Kidney capillary endothelial cell (primary cell): Measurements from ENCODE around the gene SRRD.
A peak's percentile ranks its signal among the peaks of the same experiment; 100 is the strongest.
"Not testable (repeated sequence)": the region's sequence is repeated elsewhere in the genome, so short reads cannot be mapped to it uniquely, and the experiment has no call there.

Experiments
- DNase-seq: peaks from one replicate; pipeline ENCODE4 v3.0.0-alpha.2; 2018; ENCODE audit warnings: low spot score

Gene SRRD, protein sequence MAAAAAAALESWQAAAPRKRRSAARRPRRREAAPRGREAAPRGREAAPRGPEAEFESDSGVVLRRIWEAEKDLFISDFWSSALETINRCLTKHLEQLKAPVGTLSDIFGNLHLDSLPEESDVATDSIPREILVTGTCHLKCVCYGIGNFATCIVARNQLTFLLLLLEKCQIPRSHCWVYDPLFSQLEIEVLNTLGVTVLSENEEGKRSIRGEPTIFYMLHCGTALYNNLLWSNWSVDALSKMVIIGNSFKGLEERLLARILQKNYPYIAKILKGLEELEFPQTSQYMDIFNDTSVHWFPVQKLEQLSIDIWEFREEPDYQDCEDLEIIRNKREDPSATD

DNA sequence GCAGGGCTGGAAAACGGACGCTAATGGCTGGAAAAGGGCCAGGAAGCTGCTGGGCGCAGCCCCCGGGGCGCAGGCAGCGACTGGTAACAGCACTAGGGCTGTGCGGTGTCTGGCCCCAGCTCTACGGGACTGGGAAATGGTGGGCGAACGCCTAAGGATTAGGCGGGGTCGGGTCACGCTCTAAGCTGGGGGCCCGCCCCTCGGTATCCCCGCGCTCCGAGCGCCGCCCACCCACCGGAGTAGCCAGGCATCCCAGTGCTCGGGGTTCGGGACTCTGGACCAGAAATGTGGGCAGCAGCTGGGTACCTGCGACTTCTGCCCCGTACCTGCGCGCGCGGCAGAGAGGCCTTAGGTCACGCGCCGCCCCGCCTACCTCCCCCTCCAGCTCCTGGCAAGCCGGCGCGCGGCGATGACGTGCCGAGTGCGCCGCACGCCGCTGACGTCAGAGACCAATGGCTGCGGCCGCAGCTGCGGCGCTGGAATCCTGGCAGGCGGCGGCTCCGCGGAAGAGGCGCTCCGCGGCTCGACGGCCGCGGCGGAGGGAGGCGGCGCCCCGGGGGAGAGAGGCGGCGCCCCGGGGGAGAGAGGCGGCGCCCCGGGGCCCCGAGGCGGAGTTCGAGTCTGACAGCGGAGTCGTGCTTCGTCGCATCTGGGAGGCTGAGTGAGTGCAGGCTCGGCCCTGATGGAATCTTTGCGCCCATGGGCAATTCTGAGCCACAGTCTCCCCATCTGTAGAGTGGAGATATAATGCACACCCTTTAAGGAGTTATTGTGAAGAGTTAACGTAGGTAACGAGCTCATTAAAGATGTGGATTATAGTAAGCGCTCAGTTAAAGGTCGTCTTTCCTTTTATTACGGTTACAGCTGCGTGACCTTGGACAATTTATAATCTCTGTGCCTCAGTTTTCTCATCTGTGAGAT, at the start of gene SRRD, which contains the start of gene HPS4:
Gene SRRD (plus strand): TSS at position 439 of the 921 bp plus-strand sequence. CDS start 14 bp downstream, at position 453.
Gene HPS4 (minus strand): TSS at position 345 of the 921 bp plus-strand sequence. CDS start 2,021 bp downstream, outside the sequence.
- DNase-seq = peak; percentile 84

DNA sequence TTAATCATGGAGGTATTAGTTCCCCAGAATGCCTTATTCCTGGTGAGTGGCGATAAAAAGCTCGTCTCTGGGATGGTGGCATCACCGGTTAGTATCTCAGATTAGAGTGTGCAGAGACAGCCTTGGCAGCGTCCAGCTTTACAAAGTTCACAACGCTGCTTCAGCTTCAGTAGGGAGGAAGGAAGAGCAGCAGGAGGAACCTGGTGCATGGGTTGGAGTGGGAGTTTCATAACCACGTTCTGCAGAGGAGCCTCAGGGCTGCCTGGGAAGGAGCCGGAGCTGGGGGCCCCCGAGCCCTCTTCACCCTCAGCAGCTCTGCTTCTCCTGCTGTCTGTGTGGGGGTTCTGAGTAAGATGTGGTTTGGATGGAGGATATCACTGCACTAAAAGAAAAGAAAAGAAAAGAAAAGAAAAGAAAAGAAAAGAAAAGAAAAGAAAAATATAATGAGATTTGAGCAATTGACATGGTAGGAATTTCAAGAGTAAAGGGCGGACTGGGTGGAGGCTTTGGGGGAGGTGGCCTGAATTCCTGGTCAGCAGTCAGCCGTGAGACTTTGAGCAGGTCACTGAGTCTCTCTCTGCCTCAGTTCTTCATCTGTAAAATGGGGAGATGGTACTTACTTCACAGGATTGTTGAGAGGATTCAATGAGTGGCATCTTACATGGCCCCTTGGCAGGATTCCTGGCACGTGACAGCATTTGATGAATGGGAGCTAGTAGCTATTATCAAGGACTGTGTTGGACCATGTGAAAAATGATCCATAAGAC, 48.2 kb upstream of the SRRD start:
- DNase-seq = no peak

DNA sequence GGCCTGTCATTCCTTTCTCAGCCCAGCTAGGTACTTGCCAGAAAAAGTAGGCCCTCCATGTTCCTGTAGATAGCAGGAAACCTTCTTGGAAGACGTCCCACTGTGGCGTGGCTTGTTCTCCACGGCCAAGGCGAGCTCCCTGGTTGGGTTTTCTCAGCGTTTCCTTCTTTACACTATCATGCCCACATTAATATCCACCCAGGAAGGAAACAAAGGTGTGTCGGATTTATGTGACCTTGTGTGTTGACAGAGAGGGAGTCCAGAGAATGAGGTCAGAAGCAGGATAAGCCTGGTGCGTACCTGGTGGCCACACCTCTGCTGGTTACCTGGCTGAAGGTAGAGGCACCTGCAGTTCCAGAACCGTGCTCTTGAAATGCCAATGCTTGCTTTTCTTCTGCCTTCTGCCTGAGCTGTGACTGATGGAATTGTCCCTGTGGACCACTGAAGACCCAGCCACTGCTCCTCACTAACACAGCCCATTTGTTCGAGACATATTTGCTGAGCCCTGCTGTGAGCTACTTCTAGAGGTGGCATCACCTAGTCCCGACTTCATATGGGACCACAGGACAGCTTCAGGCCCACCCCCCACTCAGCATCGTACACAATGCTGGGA, 46.7 kb upstream of the SRRD start:
- no peak for DNase-seq

DNA sequence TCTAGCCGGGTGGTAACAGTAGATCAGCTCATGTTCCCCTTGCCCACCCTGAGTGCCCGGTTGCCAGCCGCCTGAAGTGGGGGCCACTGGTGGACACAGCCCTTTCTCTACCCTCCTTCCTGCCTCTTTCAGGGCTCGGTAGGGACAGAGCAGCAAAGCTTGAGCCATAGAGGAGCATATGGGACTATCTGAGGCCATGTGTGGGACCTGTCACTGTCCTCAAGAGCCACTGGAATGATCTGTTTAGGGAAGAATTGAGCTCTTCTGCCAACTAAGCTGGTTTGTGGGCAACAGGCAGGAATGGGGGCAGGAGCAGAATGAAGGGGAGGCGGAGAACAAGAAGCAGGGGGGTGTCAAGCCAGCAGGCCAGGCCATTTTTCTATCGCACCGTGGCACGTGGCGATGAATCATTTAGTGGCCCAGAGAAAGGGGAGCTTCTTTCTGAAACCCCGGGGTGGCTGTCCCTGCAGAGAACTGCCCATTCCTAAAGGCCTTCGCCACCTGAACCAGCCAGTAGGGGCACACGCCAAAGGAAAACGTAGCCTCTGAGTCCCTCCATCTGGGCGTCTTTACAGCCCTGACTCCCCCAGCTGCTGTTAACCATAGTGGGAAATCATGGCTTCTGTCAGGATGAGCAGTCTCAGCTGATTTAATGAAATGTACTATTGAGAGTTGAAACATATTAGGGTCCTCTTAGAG, 45.8 kb upstream of the SRRD start:
- no peak for DNase-seq

DNA sequence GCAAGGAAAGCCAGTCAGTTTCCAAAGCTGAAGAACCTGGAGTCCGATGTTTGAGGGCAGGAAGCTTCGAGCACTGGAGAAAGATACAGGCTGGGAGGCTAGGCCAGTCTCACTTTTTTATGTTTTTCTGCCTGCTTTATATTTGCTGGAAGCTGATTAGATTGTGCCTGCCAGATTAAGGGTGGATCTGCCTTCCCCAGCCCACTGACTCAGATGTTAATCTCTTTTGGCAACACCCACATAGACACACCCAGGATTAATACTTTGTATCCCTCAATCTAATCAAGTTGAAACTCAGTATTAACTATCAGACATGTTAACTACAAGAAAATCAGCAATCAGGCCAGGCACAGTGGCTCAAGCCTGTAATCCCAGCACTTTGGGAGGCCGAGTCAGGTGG, 44.9 kb upstream of the SRRD start:
- DNase-seq = not testable (repeated sequence)

DNA sequence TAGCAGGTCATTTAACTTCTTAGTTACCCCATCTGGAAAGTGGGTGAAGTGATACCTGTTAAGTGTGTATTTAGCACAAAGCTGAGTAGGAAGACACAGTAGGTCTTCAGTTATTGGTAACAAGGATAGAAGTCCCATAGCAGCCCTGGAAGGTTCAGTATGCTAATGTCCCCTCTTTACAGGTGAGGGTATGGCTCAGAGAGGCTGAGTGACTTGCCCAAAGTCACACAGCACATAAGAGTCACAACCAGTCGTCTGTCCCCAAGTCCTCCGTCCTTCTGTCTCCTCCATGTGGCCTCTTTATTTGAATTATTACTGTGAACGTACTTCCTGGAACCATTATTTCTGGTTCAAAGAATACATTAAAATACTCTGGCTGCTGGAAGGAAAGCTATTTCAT, 44.1 kb upstream of the SRRD start:
- no peak for DNase-seq

DNA sequence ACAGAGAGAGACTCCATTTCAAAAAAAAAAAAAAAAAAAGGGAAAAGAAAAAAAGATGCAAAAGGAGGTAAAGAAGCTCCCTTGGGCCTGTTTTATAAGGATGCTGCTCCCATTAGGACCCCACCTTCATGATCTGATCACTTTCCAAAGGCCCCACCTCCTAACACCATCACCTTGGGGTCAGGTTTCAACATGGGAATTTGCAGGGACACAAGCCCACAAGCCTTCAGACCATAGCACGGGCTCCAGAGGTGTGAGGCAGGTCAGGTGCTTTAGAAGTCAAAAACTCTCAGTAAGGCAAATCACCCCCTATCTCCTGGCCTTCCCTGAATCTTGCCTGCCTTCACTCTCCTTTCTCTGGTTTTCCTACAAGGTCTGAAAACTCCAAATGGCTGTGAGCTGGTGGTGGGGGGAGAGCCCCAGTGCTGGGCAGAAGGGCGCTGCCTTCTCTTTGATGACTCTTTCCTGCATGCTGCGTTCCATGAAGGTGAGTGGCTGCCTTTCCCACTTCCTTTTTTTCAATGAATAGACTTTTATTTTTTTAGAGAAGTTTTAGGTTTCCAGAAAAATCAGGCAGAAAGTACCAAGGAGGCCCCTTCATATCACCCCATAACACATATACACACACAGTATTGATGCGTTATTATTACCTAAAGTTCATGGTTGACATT, 41.5 kb upstream of the SRRD start:
- no peak for DNase-seq

DNA sequence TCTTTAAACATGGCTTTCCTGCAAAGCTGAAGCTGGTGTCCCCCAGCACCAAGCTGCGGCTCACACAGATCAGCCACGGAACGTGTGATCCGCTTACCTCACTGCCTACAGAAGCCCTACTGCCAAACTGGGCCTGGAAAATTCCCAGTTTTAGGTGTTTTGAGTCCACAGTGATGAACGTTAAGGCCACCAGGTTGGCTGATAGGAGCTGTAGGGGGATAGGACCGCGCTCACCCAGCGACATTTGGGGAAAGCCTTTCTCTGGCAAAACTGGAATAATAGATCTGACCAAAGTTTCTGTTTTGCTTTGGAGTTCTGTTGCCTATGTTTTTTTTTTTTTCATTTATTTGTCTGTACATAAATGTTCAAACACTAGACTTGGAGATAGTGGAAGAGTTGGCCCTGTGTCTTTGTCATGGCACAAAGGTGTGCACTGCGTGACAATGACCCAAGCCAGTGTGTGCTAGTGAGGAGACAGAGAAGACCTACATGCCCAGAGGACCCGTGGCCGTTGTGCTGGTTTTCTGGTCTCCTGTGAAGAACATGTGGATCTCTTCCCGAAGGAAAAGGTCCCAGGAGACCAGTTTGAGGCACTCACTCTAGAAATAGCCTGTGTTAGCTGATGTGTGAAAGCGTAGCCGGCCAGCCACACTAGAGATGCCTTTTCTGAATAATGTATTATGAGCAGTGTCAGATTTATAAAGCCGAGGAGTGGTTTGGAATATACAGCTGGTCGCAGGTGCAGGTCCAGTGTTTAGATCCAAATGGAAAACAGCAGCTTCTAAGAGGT, 39.6 kb upstream of the SRRD start:
- no peak for DNase-seq

DNA sequence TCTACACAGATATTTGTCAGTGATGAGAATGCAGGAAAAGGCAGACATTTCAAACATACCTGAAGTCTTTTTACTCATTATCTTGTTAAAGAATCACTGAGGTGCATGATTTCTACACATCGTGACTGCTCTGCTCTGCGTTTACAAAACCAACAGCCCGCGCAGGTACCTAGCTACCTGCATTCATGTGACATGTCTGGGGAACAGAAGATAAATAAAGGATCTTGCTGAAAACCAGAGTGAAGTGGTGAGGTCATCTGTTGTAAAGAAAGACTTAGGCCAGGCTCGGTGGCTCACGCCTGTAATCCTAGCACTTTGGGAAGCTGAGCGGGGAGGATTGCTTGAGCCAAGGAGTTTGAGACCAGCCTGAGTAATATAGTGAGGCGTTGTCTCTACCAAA, 38.9 kb upstream of the SRRD start:
- no peak for DNase-seq

DNA sequence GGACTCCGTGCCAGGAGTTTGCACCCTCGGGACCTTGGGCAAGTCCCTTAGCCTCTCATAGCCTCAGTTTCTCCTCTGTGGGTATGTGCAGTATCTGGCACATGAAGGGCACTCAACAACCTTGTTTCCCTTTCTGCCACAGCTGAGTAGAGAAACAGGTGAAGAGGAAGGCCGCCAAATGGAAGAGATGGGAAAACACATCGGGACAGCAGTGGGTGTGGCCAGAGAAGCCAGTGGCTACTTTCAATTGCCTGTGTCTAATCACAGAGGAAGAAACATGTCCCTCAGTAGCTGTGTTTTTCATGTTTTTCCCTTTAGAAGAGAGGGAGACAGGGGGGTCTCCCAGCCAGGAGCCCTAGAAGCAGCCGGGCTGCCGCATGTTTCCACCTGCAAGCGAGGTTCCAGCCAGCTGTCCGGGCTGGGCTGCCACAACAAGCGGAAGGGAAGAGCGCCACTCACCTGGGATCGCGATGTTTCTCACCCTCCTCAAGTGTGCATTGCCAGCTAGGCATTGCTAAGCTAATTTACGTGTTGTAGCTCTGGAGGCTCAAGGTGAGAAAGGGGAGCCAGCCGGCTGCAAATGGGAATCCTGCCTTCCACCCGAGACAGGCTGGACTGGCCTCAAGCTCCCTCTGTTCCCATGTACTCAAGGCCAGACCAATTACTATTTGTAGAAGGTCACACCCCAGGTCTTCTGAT, 38.0 kb upstream of the SRRD start:
- DNase-seq = no peak

DNA sequence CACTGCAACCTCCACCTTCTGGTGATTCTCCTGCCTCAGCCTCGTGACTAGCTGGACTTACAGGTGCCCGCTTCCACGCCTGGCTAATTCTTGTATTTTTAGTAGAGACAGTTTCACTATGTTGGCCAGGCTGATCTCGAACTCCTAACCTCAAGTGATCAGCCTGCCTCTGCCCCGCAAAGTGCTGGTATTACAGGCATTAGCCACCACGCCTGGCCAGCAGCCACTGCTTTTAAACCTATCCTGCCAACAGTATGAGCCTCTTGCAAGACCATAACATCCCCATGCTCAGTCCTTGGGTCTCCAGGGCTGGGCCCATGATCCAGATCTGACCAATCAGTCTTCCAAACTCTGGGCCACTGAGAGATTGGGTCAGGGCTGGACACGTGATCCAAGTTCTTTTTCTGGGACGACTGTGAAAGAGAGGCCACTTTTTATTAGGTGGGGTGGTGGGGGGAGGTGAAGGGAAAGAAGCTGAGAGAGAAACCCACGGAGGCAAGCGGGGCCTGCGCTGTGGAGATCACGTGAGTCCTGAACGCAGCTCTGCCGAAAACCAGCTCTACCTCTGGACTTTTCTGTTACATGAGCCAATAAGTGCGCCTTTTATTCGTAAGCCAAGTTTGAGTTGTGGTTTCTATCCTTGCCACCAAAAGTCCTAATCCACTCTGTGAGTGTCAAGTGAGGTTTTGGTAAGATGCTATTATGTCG, 36.7 kb upstream of the SRRD start:
- no peak for DNase-seq

DNA sequence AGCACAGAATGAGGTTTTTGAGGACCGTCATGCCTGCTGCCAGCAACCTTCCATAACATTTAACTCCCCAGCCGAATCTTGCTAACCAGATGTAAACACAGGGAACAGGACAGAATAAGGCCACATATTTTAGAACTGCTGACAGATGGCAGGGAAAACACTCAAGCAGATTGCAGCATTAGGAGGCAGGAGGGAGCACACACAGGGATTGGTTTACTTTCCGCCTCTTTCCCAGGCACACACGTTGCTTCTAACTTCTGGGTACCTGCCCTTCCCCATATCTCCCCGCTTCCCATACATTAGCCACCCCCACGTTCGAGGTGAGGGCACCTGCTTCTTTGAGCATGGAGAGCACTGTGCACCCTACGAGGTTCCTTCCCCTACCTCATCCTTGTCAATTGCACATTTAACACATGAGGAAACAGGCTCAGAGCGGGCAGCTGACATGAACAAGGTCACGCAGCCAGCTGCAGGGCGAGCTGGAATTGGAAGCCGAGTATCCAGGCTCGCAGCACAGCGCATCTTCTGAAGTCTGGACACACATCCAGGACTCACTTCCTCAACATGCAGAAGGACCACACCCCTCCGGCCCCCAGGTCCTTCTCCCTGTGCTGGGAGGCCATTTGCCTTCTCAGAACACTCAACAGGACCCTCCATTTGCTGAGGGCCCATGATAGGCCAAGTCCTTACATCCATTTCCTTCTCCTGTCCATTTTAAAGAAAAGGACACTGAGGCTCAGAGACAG, 35.9 kb upstream of the SRRD start:
- DNase-seq = no peak

DNA sequence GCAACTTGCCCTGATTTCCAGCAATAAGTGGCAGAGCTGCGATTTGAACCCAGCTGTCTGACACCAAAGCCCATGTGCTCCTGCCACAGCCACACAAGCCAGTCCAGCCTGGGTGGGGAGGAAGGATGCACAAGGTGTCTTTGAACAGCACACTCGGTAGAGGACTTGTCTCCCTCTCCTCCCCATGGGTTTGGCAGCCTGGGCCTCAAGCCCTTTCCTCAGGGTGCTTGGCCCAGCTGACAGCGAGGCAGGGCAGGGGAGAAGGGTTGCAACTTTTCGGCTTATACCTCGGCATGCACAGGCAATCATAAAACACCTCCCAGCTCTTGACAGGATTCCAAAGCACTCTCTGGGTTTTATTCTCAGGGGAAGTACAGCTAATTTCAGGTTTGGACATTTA, 35.3 kb upstream of the SRRD start:
- DNase-seq = no peak

DNA sequence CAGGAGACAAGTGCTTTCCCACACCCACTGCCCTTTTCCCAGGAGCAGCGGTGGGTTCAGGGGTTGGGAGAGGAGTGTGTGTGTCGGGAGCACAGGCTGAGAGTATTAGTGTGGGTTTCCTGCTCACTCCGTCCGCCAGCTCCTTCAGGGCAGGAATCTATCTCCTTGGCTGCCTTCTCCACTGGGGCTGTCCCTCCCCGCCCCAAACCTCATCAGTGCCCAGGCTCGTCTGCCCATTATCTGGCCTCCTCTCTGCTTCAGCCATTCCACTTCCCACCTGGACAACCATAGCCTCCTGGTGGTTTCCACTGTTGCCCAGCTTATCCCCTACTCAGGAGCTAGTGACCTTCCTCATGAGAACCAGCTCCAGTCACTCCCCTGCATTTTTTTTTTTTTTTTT, 34.7 kb upstream of the SRRD start:
- no peak for DNase-seq

DNA sequence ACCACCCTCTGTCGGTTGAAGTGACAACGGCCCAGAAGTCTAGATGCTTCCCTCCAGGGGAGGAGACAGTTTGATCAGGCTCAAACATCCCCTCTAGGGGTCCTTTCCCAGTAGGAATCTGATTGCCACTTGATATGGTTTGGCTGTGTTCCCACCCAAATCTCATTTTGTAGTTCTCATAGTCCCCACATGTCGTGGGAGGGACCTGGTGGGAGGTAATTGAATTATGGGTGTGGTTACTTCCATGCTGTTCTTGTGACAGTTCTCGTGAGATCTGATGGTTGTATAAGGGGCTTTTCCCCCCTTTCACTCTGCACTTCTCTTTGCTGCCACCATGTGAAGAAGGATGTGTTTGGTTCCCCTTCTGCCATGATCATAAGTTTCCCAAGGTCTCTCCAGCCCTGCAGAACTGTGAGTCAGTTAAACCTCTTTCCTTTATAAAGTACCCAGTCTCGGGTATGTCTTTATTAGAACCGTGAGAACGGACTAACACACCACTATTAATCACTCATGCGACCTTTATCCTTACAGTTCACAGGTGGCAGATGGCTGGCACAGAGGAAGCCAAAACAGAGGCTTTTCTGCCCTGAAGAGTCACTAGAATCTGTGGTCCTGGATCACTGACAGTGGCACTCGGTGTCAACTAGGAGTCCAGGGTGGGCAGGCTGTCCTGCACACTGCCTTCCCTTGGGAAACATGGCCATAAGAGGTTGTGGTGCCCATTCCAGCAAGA, 33.1 kb upstream of the SRRD start:
- DNase-seq = no peak

DNA sequence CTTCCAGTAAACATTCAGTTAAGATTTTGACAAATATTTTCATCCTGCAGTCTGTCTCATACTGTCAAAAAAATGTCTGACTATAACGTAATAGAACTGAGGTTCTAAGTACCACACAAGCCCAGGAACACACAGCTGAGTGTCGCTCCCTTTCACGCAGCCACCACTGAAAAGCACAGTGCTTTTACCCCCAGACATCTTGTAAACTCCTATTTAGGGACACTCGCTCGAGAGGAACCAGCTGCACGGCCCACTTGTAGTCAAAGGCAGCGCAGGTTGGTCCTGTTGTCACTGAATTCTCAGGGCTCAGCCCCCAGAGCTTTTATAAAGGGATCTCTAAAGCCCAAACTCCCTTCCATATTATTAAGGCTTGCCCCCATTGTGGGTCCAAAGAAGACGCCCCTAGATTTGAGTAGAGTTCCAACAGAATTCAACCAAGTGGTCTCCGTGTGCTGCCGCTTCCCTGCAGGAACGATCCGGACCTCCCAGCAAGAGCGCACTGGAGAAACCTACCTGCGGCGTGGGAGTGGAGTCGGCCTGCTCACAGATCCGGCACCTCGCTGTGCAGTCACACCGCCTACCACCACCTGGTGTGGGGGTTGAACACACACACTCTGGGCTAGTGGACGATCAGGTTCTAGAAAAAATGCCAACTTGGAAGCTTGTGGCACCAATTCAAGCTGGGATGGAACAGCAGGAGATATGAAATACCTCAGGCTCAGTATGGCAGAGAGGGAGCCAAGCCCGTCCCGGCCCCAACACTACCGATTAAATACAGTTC, 31.3 kb upstream of the SRRD start:
- DNase-seq = no peak
